NCI-H1436 treated with DMSO at 0.1 percent for 48 hours (cell line): ENCODE results near the gene UTP11.

ENCODE experiments used
- DNase-seq: peaks from one replicate; lab custom pipeline; 2025; lab: John Stamatoyannopoulos, UW

Gene UTP11

GRCh38 chr1:38003261-38004250 lies 9.0 kb upstream of the UTP11 start:
- no peak for DNase-seq

- DNase-seq, result no peak
These were observed 8.0 kb upstream of the UTP11 start for GRCh38 chr1:38004284-38005108.

DNA sequence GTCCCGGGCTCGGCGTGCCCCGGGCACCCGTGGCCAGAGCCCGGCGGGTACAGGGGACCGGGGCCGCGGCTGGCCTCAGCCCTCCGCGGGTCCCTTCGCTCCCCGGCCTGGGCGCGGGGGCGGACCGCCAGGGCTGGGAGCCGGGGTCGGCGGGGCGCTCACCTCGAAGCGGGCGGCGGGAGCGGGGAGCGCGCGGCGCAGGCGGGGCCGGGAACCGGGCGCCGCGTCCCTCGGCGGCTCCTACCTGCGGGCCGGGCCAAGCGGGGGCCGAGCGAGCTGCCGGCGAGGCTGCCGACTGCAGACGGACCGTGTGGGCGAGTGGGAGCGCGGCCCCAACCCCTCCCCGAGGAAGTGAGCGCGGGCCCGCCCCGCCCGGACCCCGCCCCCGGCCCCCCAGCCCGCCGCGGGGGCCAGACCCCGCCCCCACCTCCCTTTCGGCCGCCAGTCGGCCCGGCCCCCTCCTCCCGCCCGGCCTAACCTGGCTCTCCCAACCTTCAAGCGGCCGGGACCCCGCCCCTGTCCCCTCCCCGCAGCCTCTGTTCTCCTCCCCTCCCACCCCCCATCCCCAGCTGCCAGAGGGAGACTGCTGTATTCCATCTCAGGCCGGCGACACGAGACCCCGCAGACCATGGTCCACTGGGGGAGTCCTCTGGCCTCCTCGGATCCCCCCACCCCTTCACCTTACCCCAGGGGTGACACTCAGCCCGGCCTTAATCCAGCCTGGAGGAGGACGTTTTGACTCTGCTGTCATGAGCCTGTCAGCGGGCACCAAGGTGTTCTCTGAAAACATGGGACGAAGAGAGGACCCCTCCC lies 7.1 kb upstream of the UTP11 start, which contains the start of gene FHL3:
TSS of gene FHL3 (minus strand) at position 320 of the 813 bp plus-strand sequence. CDS start 6,102 bp downstream, outside the sequence.
- DNase-seq, result no peak

GRCh38 chr1:38006008-38006828 lies 6.3 kb upstream of the UTP11 start:
- no peak for DNase-seq

DNA sequence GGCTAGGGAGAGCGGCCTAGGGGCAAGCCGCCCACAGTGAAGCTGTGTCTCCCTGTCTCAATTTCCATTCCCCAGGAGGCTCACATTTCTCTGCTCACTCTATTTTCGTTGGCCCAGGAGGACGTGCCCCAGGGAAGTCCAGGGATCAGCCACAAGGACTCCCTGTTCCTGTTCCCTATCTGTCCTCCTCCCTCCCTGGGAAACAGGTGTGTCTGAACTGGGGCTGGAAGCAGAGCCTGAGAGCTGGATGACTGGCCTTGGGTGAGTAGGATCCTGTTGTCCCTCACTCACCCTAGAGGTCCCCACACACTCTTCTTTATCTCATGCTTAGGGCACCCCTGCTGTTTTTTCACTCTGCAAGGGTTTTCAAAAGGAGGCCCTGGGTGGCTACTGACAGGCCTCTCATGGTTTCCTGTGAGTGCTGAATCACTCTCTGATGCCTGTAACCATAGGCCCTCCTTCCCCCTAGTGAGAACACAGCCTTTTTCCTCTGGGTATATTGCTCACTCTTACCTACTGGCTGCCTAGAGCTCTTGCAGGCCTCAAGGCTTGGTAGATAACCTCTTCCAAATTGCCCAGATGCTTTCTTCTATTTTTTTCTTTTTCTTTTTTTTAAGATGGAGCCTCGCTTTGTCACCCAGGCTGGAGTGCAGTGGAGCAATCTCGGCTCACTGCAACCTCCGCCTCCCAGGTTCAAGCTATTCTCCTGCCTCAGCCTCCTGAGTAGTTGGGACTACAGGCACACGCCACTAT lies 3.3 kb upstream of the UTP11 start:
- DNase-seq, result no peak

GRCh38 chr1:38009841-38010180 lies 2.7 kb upstream of the UTP11 start:
- no peak for DNase-seq

- no peak for DNase-seq
These were observed 691 bp downstream of the UTP11 start for GRCh38 chr1:38013227-38013622.

GRCh38 chr1:38014171-38014570 lies 1.6 kb downstream of the UTP11 start:
- no peak for DNase-seq

DNA sequence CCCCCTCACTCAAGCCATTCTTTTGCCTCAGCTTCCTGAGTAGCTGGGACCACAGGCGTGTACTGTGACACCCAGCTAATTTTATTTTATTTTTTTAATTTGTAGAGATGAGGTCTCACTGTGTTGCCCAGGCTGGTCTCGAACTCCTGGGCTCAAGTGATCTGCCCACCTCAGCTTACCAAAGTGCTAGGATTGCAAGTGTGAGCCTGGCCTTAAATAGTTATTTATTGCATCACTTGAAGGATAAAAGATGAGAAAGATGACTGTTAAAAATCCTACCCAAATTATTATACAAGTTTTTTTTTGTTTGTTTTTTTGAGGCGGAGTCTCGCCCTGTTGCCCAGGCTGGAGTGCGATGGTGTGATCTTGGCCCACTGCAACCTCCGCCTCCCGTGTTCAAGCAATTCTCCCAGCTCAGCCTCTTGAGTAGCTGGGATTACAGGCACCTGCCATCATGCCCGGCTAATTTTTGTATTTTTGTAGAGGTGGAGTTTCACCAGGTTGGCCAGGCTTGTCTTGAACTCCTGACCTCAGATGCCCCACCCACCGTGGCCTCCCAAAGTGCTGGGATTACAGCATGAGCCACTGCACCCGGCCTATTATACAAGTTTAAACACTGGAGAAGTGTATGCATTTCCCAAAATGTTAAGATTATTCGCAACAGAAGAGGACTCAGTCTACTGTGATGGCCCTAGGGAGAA lies 2.3 kb downstream of the UTP11 start:
- DNase-seq, result no peak

- DNase-seq, result no peak
These were observed 3.6 kb downstream of the UTP11 start for GRCh38 chr1:38015978-38016725.

DNA sequence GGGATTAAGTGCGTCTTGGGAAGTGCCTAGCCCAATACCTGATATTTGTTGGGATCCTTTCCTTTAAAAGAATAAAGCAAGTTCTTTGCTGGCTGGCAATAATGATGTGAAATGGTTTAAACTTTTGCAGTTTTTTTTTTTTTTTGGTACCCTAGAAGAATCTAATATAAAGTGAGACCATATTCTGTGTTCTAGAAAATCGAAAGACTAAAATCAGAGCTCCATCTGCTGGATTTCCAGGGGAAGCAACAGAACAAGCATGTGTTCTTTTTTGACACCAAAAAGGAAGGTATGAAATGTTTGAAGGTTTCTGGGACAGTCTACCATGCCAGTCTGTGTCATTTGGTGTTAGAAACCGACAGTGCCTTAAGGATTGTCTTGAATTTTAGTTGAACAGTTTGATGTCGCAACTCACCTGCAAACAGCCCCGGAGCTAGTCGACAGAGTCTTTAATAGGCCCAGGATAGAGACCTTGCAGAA lies 6.4 kb downstream of the UTP11 start:
- no peak for DNase-seq

GRCh38 chr1:38020396-38020795 lies 7.9 kb downstream of the UTP11 start:
- DNase-seq, result no peak

DNA sequence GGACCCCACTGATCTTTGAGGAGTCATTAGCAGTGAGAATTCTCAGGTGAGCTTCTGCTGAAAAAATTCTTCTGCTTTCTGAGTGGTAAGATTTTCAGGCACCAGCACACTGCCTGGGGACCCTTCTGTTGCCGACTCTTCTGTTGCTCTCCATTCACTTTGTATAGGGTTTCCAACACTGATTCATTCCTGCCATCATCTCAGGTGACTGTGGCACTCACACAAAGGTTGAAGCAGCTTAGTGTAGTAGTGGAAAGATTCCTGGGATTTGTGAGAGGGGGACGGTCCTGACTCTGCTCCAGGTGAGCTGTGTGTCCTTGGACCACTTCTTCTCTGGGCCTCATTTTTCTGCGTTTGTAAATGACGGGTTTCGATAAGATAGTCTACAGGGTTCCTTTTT lies 9.4 kb downstream of the UTP11 start:
- DNase-seq, result no peak

DNA sequence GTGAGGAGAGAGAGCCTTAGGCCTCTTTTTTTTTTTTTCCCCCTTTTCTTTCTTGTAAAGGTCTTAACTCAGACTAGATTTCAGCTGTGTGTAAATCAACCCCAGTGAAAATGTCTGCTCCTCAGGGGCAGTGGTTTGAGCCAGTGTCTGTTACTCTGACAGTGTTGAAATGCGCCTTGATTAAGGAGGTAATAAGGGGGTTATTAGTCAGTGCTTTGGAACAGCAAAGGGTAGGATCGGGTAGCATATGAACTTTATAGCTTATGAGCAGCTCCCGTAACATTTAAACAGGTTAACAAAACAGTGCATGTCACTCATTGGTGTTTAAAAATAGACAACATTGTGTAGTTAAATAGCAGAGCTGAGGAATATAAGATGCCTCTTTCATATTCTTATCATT lies 10.3 kb downstream of the UTP11 start:
- DNase-seq, result no peak

GRCh38 chr1:38025233-38025632 lies 12.7 kb downstream of the UTP11 start:
- no peak for DNase-seq

GRCh38 chr1:38025664-38026063 lies 13.1 kb downstream of the UTP11 start:
- no peak for DNase-seq

GRCh38 chr1:38026592-38027200 lies 14.2 kb downstream of the UTP11 start:
- no peak for DNase-seq
